Glutamatergic neuron (in vitro differentiated cells): ENCODE measurements around the gene AGBL3. TPM values are rescaled to one million over a fixed set of nuclear protein-coding genes. Genes with fewer than 3 reads are reported as not detected.

Experiments
- DNase-seq: peaks from one replicate; pipeline ENCODE4 v3.0.0; 2022
- H3K27ac Mint-ChIP-seq: one replicate; pipeline ENCODE4 v1.8.0; 2020; ENCODE audit warnings: mild to moderate bottlenecking, mixed read lengths, inconsistent platforms; ENCODE audit not compliant: unreplicated experiment
- H3K27me3 Mint-ChIP-seq: one replicate; pipeline ENCODE4 v1.8.0; 2020; ENCODE audit warnings: mild to moderate bottlenecking, moderate library complexity, mixed read lengths, inconsistent platforms; ENCODE audit not compliant: unreplicated experiment
- H3K36me3 Mint-ChIP-seq: one replicate; pipeline ENCODE4 v1.8.0; 2020; ENCODE audit warnings: mild to moderate bottlenecking, mixed read lengths, inconsistent platforms; ENCODE audit not compliant: unreplicated experiment
- H3K4me1 Mint-ChIP-seq: one replicate; pipeline ENCODE4 v1.8.0; 2020; ENCODE audit warnings: mild to moderate bottlenecking, low read depth, mixed read lengths, inconsistent platforms; ENCODE audit not compliant: unreplicated experiment
- H3K4me3 Mint-ChIP-seq: one replicate; pipeline ENCODE4 v1.8.0; 2020; ENCODE audit warnings: mild to moderate bottlenecking, mixed read lengths, inconsistent platforms; ENCODE audit not compliant: unreplicated experiment
- H3K9me3 Mint-ChIP-seq: one replicate; pipeline ENCODE4 v1.8.0; 2020; ENCODE audit warnings: mild to moderate bottlenecking, moderate library complexity, mixed read lengths, inconsistent platforms; ENCODE audit not compliant: unreplicated experiment
- total RNA-seq: library from RNA; stranded (reverse); fragmentation: NEBNext Ultra II Directional; extraction: Animal tissue kit (Norgen Biotek cat#: 25700); gene quantifications from one replicate; pipeline ENCODE4 v1.2.1, GENCODE V29; 2021; ENCODE audit not compliant: unreplicated experiment
- TF ChIP-seq, protein P1 (sequence below): fragments of 200-600 bp; sonication (generic); IDR thresholded peaks from one replicate; pipeline ENCODE4 v1.5.0; 2021; ENCODE audit not compliant: partially characterized antibody, unreplicated experiment

AGBL3 gene
- total RNA-seq, 1 donor from 2014 or later, result 2.3 TPM

DNA sequence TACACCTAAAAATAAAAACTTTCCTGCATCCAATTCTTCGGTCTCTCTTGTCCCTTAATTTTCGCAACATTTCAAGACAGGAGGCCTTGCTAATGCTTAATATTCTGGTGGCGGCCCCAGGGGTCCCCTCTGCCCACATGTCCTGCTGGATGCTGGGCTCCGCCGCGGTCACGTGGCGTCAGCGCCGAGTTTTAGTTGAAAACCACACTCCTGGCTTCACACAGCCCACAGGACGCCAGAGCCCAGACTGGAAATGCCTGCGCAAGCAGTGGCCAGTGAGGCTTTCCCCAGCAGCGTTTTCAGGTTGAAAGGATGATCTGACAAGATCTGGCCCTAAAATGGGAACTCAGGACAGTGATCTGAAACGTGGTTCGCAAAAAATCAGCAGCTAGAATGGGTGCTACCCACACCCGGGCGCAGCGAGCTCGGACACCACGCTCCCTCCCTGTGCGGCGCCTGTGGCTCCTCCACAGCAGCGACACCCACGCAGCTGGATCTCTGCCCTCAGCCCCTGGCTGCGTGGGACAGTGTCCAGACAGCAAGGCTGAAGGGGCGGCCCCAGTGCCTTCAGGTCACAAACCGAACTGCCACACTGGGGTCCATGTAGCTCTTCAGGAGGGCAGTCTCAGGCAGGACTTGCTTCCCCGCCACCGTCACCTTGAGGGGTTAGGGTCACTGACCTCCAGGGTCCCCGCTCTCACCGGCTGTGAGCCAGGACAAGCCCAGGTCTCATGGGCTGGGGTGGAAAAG lies 195.8 kb downstream of the AGBL3 start:
- peaks cover 34% of the 10 kb centered on the region for H3K36me3 Mint-ChIP-seq

DNA sequence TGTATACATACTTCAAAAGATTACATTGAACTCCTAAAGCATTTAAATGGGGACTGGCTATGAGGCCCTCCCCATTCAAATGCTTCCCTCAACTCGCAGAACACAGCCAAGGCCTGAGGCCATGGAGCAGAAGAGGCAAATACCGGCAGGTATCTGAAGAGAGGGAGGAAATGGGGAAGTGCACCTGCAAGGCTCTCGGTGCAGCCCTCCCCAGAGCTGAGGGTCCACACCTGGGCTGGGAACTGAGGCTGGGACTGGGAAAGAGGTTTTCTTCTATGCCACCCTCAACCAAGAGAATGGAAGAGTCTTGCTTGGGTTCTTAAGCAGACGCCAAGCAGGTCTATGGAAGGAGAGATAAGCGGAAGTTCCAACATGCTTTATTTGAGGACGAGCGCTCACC lies 197.2 kb downstream of the AGBL3 start:
- TF ChIP-seq, protein P1, sequence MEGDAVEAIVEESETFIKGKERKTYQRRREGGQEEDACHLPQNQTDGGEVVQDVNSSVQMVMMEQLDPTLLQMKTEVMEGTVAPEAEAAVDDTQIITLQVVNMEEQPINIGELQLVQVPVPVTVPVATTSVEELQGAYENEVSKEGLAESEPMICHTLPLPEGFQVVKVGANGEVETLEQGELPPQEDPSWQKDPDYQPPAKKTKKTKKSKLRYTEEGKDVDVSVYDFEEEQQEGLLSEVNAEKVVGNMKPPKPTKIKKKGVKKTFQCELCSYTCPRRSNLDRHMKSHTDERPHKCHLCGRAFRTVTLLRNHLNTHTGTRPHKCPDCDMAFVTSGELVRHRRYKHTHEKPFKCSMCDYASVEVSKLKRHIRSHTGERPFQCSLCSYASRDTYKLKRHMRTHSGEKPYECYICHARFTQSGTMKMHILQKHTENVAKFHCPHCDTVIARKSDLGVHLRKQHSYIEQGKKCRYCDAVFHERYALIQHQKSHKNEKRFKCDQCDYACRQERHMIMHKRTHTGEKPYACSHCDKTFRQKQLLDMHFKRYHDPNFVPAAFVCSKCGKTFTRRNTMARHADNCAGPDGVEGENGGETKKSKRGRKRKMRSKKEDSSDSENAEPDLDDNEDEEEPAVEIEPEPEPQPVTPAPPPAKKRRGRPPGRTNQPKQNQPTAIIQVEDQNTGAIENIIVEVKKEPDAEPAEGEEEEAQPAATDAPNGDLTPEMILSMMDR, result no peak
- Mint-ChIP-seq H3K9me3 (peaks cover 8% of the 10 kb centered on the region), H3K36me3 (peaks cover 34% of the 10 kb centered on the region), H3K27ac (no peak overlapping the region), H3K27me3 (no peaks in the 10 kb centered on the region), H3K4me1 (no peaks in the 10 kb centered on the region), H3K4me3 (no peak overlapping the region)
- DNase-seq, result no peak

More for the DNA sequence above, 195.8 kb downstream of the AGBL3 start:
- Mint-ChIP-seq H3K27me3 (no peaks in the 10 kb centered on the region), H3K9me3 (peaks cover 10% of the 10 kb centered on the region), H3K27ac (no peak overlapping the region), H3K4me1 (no peaks in the 10 kb centered on the region), H3K4me3 (no peak overlapping the region)
- no peak for DNase-seq
- TF ChIP-seq, protein P1, result no peak

DNA sequence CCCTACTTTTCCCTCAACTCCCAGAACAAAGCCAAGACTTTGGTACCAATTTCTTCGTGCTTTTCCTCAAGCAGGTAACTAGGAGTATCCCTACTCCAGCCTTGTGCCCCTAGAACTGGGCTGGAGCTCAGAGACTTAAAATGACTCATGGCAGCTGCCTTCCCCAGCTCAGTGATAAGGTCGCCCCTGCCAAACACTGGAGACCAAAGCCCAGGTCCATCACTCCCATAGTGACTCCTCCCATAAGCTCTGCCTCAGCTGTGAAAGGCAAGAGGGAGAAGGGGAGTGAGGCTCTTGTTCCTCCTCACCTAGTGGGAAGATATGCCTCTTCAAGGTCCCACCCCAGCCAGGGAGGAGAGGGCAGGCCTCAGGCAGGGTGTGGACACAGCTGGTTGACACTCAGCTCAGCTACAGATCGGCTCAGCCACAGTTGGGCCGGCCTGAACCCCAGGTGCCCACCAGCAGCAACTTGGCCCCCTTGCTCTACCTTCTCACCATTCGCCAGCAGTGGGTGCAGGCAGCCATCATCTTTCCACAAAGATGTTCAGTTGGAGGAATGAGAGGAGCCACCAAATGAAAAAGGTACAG lies 198.0 kb downstream of the AGBL3 start:
- Mint-ChIP-seq H3K36me3 (peaks cover 29% of the 10 kb centered on the region), H3K4me1 (no peaks in the 10 kb centered on the region), H3K27me3 (no peaks in the 10 kb centered on the region), H3K4me3 (no peak overlapping the region), H3K9me3 (peaks cover 4% of the 10 kb centered on the region), H3K27ac (no peak overlapping the region)
- DNase-seq, result no peak
- TF ChIP-seq, protein P1, result no peak

Other genes with a start within 250 kb of the AGBL3 start
- 61.8 TPM for gene CALD1, start 206.9 kb upstream of the AGBL3 start, total RNA-seq
- not detected for gene TMEM140, start 161.6 kb downstream of the AGBL3 start, total RNA-seq
- gene CYREN, start 184.2 kb downstream of the AGBL3 start, total RNA-seq, result 33.3 TPM
- gene WDR91, start 225.0 kb downstream of the AGBL3 start, total RNA-seq, result 24.5 TPM
- not detected for gene STRA8, start 247.3 kb downstream of the AGBL3 start, total RNA-seq